ENCODE results near the gene MYOCOS.
"Not testable (repeated sequence)": the region's sequence is repeated elsewhere in the genome, so short reads cannot be mapped to it uniquely, and the experiment has no call there.

The MYOCOS gene

GRCh38 chr1:171656206-171656605 is 34.2 kb downstream of the MYOCOS start:
- not testable (repeated sequence) for DNase-seq

- DNase-seq = no peak
Measured at GRCh38 chr1:171661076-171661650, 39.1 kb downstream of the MYOCOS start.

GRCh38 chr1:171663036-171663853 is 41.2 kb downstream of the MYOCOS start:
- DNase-seq = no peak

GRCh38 chr1:171663854-171664575 is 42.0 kb downstream of the MYOCOS start:
- DNase-seq = no peak

GRCh38 chr1:171664976-171665375 is 42.9 kb downstream of the MYOCOS start:
- DNase-seq = no peak

GRCh38 chr1:171666114-171666769 is 44.2 kb downstream of the MYOCOS start:
- DNase-seq = no peak

- DNase-seq = no peak
Measured at GRCh38 chr1:171668372-171668771, 46.3 kb downstream of the MYOCOS start.

GRCh38 chr1:171670739-171671138 is 48.7 kb downstream of the MYOCOS start:
- DNase-seq = no peak

GRCh38 chr1:171674431-171675405 is 52.7 kb downstream of the MYOCOS start:
- DNase-seq = peak in 1 of 58 donors; percentile 32

Measured in anterior cingulate cortex (tissue), 58 donors.